SJSA1 (cell line): ENCODE data around the gene COL1A1. TPM values are rescaled to one million over a fixed set of nuclear protein-coding genes. Genes with fewer than 3 reads are reported as not detected.

Experiments
- DNase-seq, 2 experiments: peaks; one replicate each; pipeline ENCODE4 v3.0.0-alpha.2; 2015 to 2020; ENCODE audit warnings: low spot score in 2 of 2, low read depth in 1 of 2
- H3K27ac ChIP-seq: fragments of 250-450 bp; sonication (Bioruptor Pico); 2 replicates; pipeline ENCODE4 v1.5.1; 2020; ENCODE audit warnings: mild to moderate bottlenecking, moderate library complexity
- H3K27me3 ChIP-seq: fragments of 250-450 bp; sonication (Bioruptor Pico); replicated peaks from 2 replicates; pipeline ENCODE4 v1.5.1; 2020; ENCODE audit warnings: mild to moderate bottlenecking, moderate library complexity
- H3K36me3 ChIP-seq: fragments of 250-450 bp; sonication (Bioruptor Pico); 2 replicates; pipeline ENCODE4 v1.5.1; 2020; ENCODE audit warnings: mild to moderate bottlenecking
- H3K4me1 ChIP-seq: fragments of 250-450 bp; sonication (Bioruptor Pico); replicated peaks from 2 replicates; pipeline ENCODE4 v1.6.1; 2021; ENCODE audit warnings: mild to moderate bottlenecking
- H3K4me3 ChIP-seq: fragments of 250-450 bp; sonication (Bioruptor Pico); 2 replicates; pipeline ENCODE4 v1.5.1; 2020; ENCODE audit warnings: mild to moderate bottlenecking
- H3K9me3 ChIP-seq: fragments of 250-450 bp; sonication (Bioruptor Pico); replicated peaks from 2 replicates; pipeline ENCODE4 v1.5.1; 2020; ENCODE audit warnings: mild to moderate bottlenecking
- total RNA-seq: library from RNA; depleted of rRNA; stranded (reverse); fragments of >200 nt; shearing (Covaris generic); gene quantifications from 2 replicates; pipeline ENCODE4 v1.2.3, GENCODE V29; 2014

The COL1A1 gene
- total RNA-seq, 1 experiment from 2014 or later = 957 TPM

GRCh38 chr17:50209472-50210239 lies 8.2 kb upstream of the COL1A1 start:
- H3K4me1 ChIP-seq = peaks cover 73% of the 10 kb centered on the region

GRCh38 chr17:50209133-50209471 lies 7.7 kb upstream of the COL1A1 start:
- no peak for DNase-seq
- peaks cover 79% of the 10 kb centered on the region for H3K4me1 ChIP-seq
- no peaks in the 10 kb centered on the region for H3K27me3 ChIP-seq
- H3K36me3 ChIP-seq = no peaks in the 10 kb centered on the region
- H3K4me3 ChIP-seq = no peak overlapping the region
- peak overlapping the region; percentile 98 for H3K27ac ChIP-seq
- H3K9me3 ChIP-seq = no peaks in the 10 kb centered on the region

More at GRCh38 chr17:50209472-50210239, 8.2 kb upstream of the COL1A1 start:
- Histone ChIP-seq H3K27me3 (no peaks in the 10 kb centered on the region), H3K9me3 (no peaks in the 10 kb centered on the region), H3K4me3 (peak overlapping the region; percentile 8), H3K36me3 (no peaks in the 10 kb centered on the region), H3K27ac (peak overlapping the region; percentile 98)
- peak; percentile 99 to 100 for DNase-seq

- DNase-seq = no peak
- Histone ChIP-seq H3K27ac (peak overlapping the region; percentile 98; the same call in 1 of the 2 replicates), H3K4me3 (no peak overlapping the region), H3K9me3 (no peaks in the 10 kb centered on the region), H3K4me1 (peaks cover 83% of the 10 kb centered on the region), H3K27me3 (no peaks in the 10 kb centered on the region), H3K36me3 (no peaks in the 10 kb centered on the region)
Measured at GRCh38 chr17:50208611-50209061, 7.2 kb upstream of the COL1A1 start.

GRCh38 chr17:50207792-50208567 lies 6.5 kb upstream of the COL1A1 start:
- peaks cover 84% of the 10 kb centered on the region for H3K4me1 ChIP-seq
- no peak overlapping the region for H3K4me3 ChIP-seq
- H3K27me3 ChIP-seq = no peaks in the 10 kb centered on the region
- no peaks in the 10 kb centered on the region for H3K36me3 ChIP-seq
- H3K9me3 ChIP-seq = no peaks in the 10 kb centered on the region
- no peak for DNase-seq
- H3K27ac ChIP-seq = no peak overlapping the region

GRCh38 chr17:50207315-50207714 lies 5.9 kb upstream of the COL1A1 start:
- H3K27me3 ChIP-seq = no peaks in the 10 kb centered on the region
- no peak for DNase-seq
- H3K9me3 ChIP-seq = no peaks in the 10 kb centered on the region
- no peak overlapping the region for H3K27ac ChIP-seq
- H3K4me3 ChIP-seq = no peak overlapping the region
- no peaks in the 10 kb centered on the region for H3K36me3 ChIP-seq
- peaks cover 77% of the 10 kb centered on the region for H3K4me1 ChIP-seq

GRCh38 chr17:50206604-50207293 lies 5.3 kb upstream of the COL1A1 start:
- peaks cover 75% of the 10 kb centered on the region for H3K4me1 ChIP-seq
- H3K27ac ChIP-seq = no peak overlapping the region
- H3K4me3 ChIP-seq = peak overlapping the region; percentile 12; the same call in 1 of the 2 replicates
- no peaks in the 10 kb centered on the region for H3K9me3 ChIP-seq
- no peaks in the 10 kb centered on the region for H3K36me3 ChIP-seq
- peak; percentile 55 to 84 for DNase-seq
- no peaks in the 10 kb centered on the region for H3K27me3 ChIP-seq

- Histone ChIP-seq H3K27ac (no peak overlapping the region), H3K4me1 (peaks cover 75% of the 10 kb centered on the region), H3K36me3 (peaks cover 4% of the 10 kb centered on the region), H3K27me3 (no peaks in the 10 kb centered on the region), H3K4me3 (no peak overlapping the region), H3K9me3 (no peaks in the 10 kb centered on the region)
- DNase-seq = peak in 1 of 2 experiments; percentile 40
Measured at GRCh38 chr17:50205963-50206505, 4.6 kb upstream of the COL1A1 start.

GRCh38 chr17:50205111-50205962 lies 3.9 kb upstream of the COL1A1 start:
- peak in 1 of 2 experiments; percentile 46 for DNase-seq
- H3K27me3 ChIP-seq = no peaks in the 10 kb centered on the region
- H3K27ac ChIP-seq = no peak overlapping the region
- peaks cover 10% of the 10 kb centered on the region for H3K36me3 ChIP-seq
- H3K4me3 ChIP-seq = no peak overlapping the region
- peaks cover 69% of the 10 kb centered on the region for H3K4me1 ChIP-seq
- H3K9me3 ChIP-seq = no peaks in the 10 kb centered on the region

GRCh38 chr17:50204431-50204830 lies 3.0 kb upstream of the COL1A1 start:
- Histone ChIP-seq H3K9me3 (no peaks in the 10 kb centered on the region), H3K4me3 (no peak overlapping the region), H3K36me3 (peaks cover 16% of the 10 kb centered on the region), H3K27ac (no peak overlapping the region), H3K27me3 (no peaks in the 10 kb centered on the region), H3K4me1 (peaks cover 60% of the 10 kb centered on the region)
- DNase-seq = no peak

- no peaks in the 10 kb centered on the region for H3K27me3 ChIP-seq
- H3K27ac ChIP-seq = no peak overlapping the region
- no peaks in the 10 kb centered on the region for H3K9me3 ChIP-seq
- no peak overlapping the region for H3K4me3 ChIP-seq
- peak; percentile 61 to 71 for DNase-seq
- H3K4me1 ChIP-seq = peaks cover 55% of the 10 kb centered on the region
- H3K36me3 ChIP-seq = peaks cover 23% of the 10 kb centered on the region
Measured at GRCh38 chr17:50203604-50204345, 2.3 kb upstream of the COL1A1 start.

GRCh38 chr17:50203086-50203485 lies 1.7 kb upstream of the COL1A1 start:
- Histone ChIP-seq H3K27ac (no peak overlapping the region), H3K27me3 (no peaks in the 10 kb centered on the region), H3K4me1 (peaks cover 57% of the 10 kb centered on the region), H3K9me3 (no peaks in the 10 kb centered on the region), H3K4me3 (no peak overlapping the region), H3K36me3 (peaks cover 30% of the 10 kb centered on the region)
- DNase-seq = no peak

GRCh38 chr17:50200457-50201275 lies 765 bp downstream of the COL1A1 start:
- H3K4me1 ChIP-seq = peaks cover 69% of the 10 kb centered on the region
- peak overlapping the region; percentile 85 for H3K27ac ChIP-seq
- peak overlapping the region; percentile 66 for H3K4me3 ChIP-seq
- H3K36me3 ChIP-seq = peaks cover 54% of the 10 kb centered on the region
- H3K27me3 ChIP-seq = no peaks in the 10 kb centered on the region
- no peaks in the 10 kb centered on the region for H3K9me3 ChIP-seq
- DNase-seq = peak; percentile 98 to 100
